Activated CD4-positive, alpha-beta T cell treated with anti-CD3 and anti-CD28 coated beads, Interleukin-2, amount 10 ng/mL, durations not matched to agents 7 days and 5 days (primary cell): ENCODE results near the gene ZNF513. TPM values are rescaled to one million over a fixed set of nuclear protein-coding genes. Genes with fewer than 3 reads are reported as not detected.

Experiments
- CTCF ChIA-PET: fragments of 350-600 bp; sonication (Branson Sonifier 250); formaldehyde crosslinking; loops from one replicate; lab custom pipeline; 2021; ENCODE audit warnings: antibody characterized with exemption; lab: Charles Lee
- POLR2A ChIA-PET: fragments of 350-600 bp; sonication (Branson Sonifier 250); formaldehyde crosslinking; loops from one replicate; lab custom pipeline; 2021; ENCODE audit warnings: antibody characterized with exemption; lab: Charles Lee
- DNase-seq: peaks from one replicate; pipeline ENCODE4 v3.0.0-alpha.2; 2020
- H3K27ac Mint-ChIP-seq: one replicate; pipeline ENCODE4 v1.8.0; 2021; ENCODE audit warnings: mild to moderate bottlenecking, moderate library complexity, mixed read lengths
- H3K27me3 Mint-ChIP-seq: one replicate; pipeline ENCODE4 v1.8.0; 2021; ENCODE audit warnings: mixed read lengths
- H3K36me3 Mint-ChIP-seq: one replicate; pipeline ENCODE4 v1.8.0; 2021; ENCODE audit warnings: low read depth, mixed read lengths
- H3K4me1 Mint-ChIP-seq: one replicate; pipeline ENCODE4 v1.8.0; 2021; ENCODE audit warnings: mixed read lengths
- H3K4me3 Mint-ChIP-seq: one replicate; pipeline ENCODE4 v1.8.0; 2021; ENCODE audit warnings: mild to moderate bottlenecking, moderate library complexity, mixed read lengths
- H3K9me3 Mint-ChIP-seq: one replicate; pipeline ENCODE4 v1.8.0; 2021; ENCODE audit warnings: mixed read lengths
- total RNA-seq, 2 experiments: library from RNA; stranded (reverse); gene quantifications; one replicate each; pipeline ENCODE4 v1.2.3, GENCODE V29; 2021

The ZNF513 gene
- total RNA-seq, 2 experiments from 2014 or later, result 14.3 to 15.4 TPM

DNA sequence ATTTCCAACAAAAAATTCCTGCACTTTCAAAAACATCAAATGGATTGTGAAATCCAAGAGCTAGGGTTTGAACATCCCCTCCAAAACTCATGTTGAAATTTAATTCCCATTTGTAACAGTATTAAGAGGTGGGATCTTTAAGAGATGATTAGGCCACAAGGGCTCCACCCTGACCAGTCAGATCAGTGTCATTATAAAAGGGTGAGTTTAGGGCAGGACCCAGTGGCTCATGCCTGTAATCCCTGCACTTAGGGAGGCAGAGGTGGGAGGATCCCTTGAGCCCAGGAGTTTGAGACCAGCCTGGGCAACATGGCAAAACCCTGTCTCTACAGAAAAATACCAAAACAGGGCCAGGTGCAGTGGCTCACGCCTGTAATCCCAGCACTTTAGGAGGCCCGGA lies 32.9 kb downstream of the ZNF513 start:
- H3K9me3 Mint-ChIP-seq, result no peaks in the 10 kb centered on the region
- H3K27me3 Mint-ChIP-seq, result no peaks in the 10 kb centered on the region
- POLR2A ChIA-PET, result no interaction called here
- CTCF ChIA-PET, result interaction anchor here (1.5 kb wide), 1 partner anchor 24 kb away, joined by 5 read pairs; the partner anchor contains the start of gene MPV17
- H3K4me3 Mint-ChIP-seq, result no peak overlapping the region
- H3K27ac Mint-ChIP-seq, result no peak overlapping the region
- H3K36me3 Mint-ChIP-seq, result peaks cover 10% of the 10 kb centered on the region
- DNase-seq, result no peak
- peaks cover 21% of the 10 kb centered on the region for H3K4me1 Mint-ChIP-seq

DNA sequence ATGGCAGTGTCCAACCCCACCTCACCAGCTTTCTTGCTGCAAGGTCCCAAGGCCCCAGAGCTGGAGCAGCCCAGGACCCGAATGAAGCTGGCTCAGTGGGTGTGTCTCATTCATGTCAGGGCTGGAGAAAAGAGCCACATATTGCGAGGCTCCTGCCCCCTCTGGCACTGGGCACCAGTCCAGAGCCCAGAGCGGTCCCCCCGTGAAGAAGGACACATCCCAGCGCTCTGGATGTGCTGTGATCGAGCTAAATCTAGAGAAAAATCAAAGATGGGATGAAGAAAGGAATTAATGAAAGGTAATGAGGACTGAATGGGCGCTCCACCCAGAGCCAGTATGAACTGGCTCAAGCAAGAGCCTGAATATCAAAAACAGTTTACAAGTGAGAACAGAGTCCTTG lies 44.4 kb downstream of the ZNF513 start:
- Mint-ChIP-seq H3K27me3 (no peaks in the 10 kb centered on the region), H3K4me3 (no peak overlapping the region), H3K36me3 (peaks cover 36% of the 10 kb centered on the region), H3K9me3 (no peaks in the 10 kb centered on the region), H3K4me1 (no peaks in the 10 kb centered on the region), H3K27ac (no peak overlapping the region)
- DNase-seq, result no peak
- CTCF ChIA-PET, result interaction anchor here (0.7 to 1.1 kb wide), 2 partner anchors 15 to 354 kb away, joined by 3 to 4 read pairs; no protein-coding TSS in a partner anchor
- POLR2A ChIA-PET, result no interaction called here

GRCh38 chr2:27335311-27335710 lies 45.2 kb downstream of the ZNF513 start:
- Mint-ChIP-seq H3K27ac (no peak overlapping the region), H3K4me1 (no peaks in the 10 kb centered on the region), H3K4me3 (no peak overlapping the region), H3K27me3 (no peaks in the 10 kb centered on the region), H3K9me3 (no peaks in the 10 kb centered on the region), H3K36me3 (peaks cover 35% of the 10 kb centered on the region)
- CTCF ChIA-PET, result interaction anchor here (1.2 kb wide), 1 partner anchor 24 kb away, joined by 4 read pairs; no protein-coding TSS in a partner anchor
- POLR2A ChIA-PET, result no interaction called here
- DNase-seq, result no peak

Other genes with a start within 250 kb of the ZNF513 start
- 10 to 100 TPM; 60.0 to 65.3 TPM for gene PREB, start 246.1 kb downstream of the ZNF513 start, total RNA-seq
- gene PRR30, start 241.3 kb downstream of the ZNF513 start, total RNA-seq, result not detected
- gene TCF23, start 231.7 kb downstream of the ZNF513 start, total RNA-seq, result not detected
- gene ATRAID, start 168.7 kb downstream of the ZNF513 start, total RNA-seq, result 10 to 100 TPM; 72.5 to 81.8 TPM
- gene SLC5A6, start 168.5 kb downstream of the ZNF513 start, total RNA-seq, result 10 to 100 TPM; 34.2 to 39.2 TPM
- 10 to 100 TPM; 63.7 to 66.1 TPM for gene CAD, start 163.4 kb downstream of the ZNF513 start, total RNA-seq
- gene SLC30A3, start 117.7 kb downstream of the ZNF513 start, total RNA-seq, result under 1 TPM; 0.23 to 0.45 TPM
- gene DNAJC5G, start 105.3 kb downstream of the ZNF513 start, total RNA-seq, result not detected
- gene TRIM54, start 98.3 kb downstream of the ZNF513 start, total RNA-seq, result not detected
- 1 to 10 TPM; 2.3 to 2.8 TPM for gene UCN, start 72.3 kb downstream of the ZNF513 start, total RNA-seq
- gene MPV17, start 57.6 kb downstream of the ZNF513 start, total RNA-seq, result 10 to 100 TPM; 80.8 to 83.6 TPM
- gene GTF3C2, start 24.0 kb downstream of the ZNF513 start, total RNA-seq, result 10 to 100 TPM; 54.3 to 59.0 TPM
- 10 to 100 TPM; 40.9 to 42.2 TPM for gene EIF2B4, start 10.4 kb downstream of the ZNF513 start, total RNA-seq
- gene SNX17, start 10.1 kb downstream of the ZNF513 start, total RNA-seq, result 100 to 1,000 TPM; 109 to 120 TPM
- 100 to 1,000 TPM; 109 TPM for gene PPM1G, start 28.9 kb upstream of the ZNF513 start, total RNA-seq
- 10 to 100 TPM; 77.1 to 82.3 TPM for gene NRBP1, start 47.9 kb upstream of the ZNF513 start, total RNA-seq
- gene KRTCAP3, start 61.6 kb upstream of the ZNF513 start, total RNA-seq, result 1 to 10 TPM; 7.1 to 8.3 TPM
- gene IFT172, start 109.0 kb upstream of the ZNF513 start, total RNA-seq, result 1 to 10 TPM; 9.3 to 9.8 TPM
- not detected for gene FNDC4, start 114.5 kb upstream of the ZNF513 start, total RNA-seq
- gene GCKR, start 116.1 kb upstream of the ZNF513 start, total RNA-seq, result not detected
- gene ZNF512, start 202.3 kb upstream of the ZNF513 start, total RNA-seq, result 10 to 100 TPM; 42.3 to 51.5 TPM
- 1 to 10 TPM in 1 of 2 experiments, under 1 TPM in 1; 1.00 to 1.2 TPM for gene CCDC121, start 248.3 kb upstream of the ZNF513 start, total RNA-seq
- 10 to 100 TPM; 36.3 to 44.1 TPM for gene GPN1, start 248.3 kb upstream of the ZNF513 start, total RNA-seq